Gastroesophageal sphincter (tissue), 4 donors: ENCODE data around the gene WNK4. TPM values are rescaled to one million over a fixed set of nuclear protein-coding genes. Genes with fewer than 3 reads are reported as not detected.

Source experiments
- ATAC-seq: fragments of 150-250 bp; one replicate; pipeline ENCODE4 v1.9.1; 2016; ENCODE audit warnings: mild to moderate bottlenecking, moderate library complexity
- H3K27ac ChIP-seq, 4 donors: fragments of 200-600 bp; sonication (generic) in 3 of 4; 1 replicate in 3 of 4; 2 replicates in 1 of 4; pipeline ENCODE4 v1.5.1; 2016 to 2019
- H3K27me3 ChIP-seq: fragments of 200-600 bp; sonication (generic); one replicate; pipeline ENCODE4 v1.5.1; 2019
- H3K36me3 ChIP-seq, 2 donors: fragments of 200-600 bp; sonication (generic); one replicate each; pipeline ENCODE4 v1.5.1; 2019; ENCODE audit warnings: control low read depth in 1 of 2
- H3K4me1 ChIP-seq, 3 donors: fragments of 200-600 bp; sonication (generic); 1 replicate in 2 of 3; 2 replicates in 1 of 3; pipeline ENCODE4 v1.5.1; 2016 to 2019; ENCODE audit warnings: control low read depth in 2 of 3
- H3K4me3 ChIP-seq, 2 donors: fragments of 200-600 bp; sonication (generic); one replicate each; pipeline ENCODE4 v1.5.1; 2019; ENCODE audit warnings: mild to moderate bottlenecking in 1 of 2, moderate library complexity in 1 of 2
- H3K9me3 ChIP-seq, 3 donors: fragments of 200-600 bp; sonication (generic); one replicate each; pipeline ENCODE4 v1.5.1; 2017 to 2019; ENCODE audit warnings: control low read depth in 2 of 3
- EP300 ChIP-seq: sonication (generic); formaldehyde crosslinking; IDR thresholded peaks from one replicate; pipeline ENCODE4 v1.6.1; 2017; ENCODE audit warnings: antibody characterized with exemption, mild to moderate bottlenecking
- POLR2A ChIP-seq, 2 donors: fragments of 450-650 bp; IDR thresholded peaks; one replicate each; pipeline ENCODE4 v1.6.1; 2017; ENCODE audit warnings: antibody characterized with exemption in 2 of 2, mild to moderate bottlenecking in 2 of 2, moderate library complexity in 1 of 2
- POLR2AphosphoS5 ChIP-seq: sonication (generic); formaldehyde crosslinking; IDR thresholded peaks from one replicate; pipeline ENCODE4 v1.6.1; 2017; ENCODE audit warnings: antibody characterized with exemption
- WGBS, 2 donors: methylation state at CpG; one replicate each; pipeline ENCODE4 v1.1.5; 2018; ENCODE audit warnings: low coverage in 1 of 2; 5-methylcytosine and 5-hydroxymethylcytosine counted together
- total RNA-seq, 4 donors: library from RNA; depleted of rRNA; stranded (reverse); fragments of >200 nt; gene quantifications; one replicate each; pipeline ENCODE4 v1.1.0, GENCODE V29; 2016
- TF ChIP-seq, protein P1 (sequence below), 4 experiments: fragments of 200-600 bp in 2 of 4; fragments of 450-650 bp in 2 of 4; sonication (generic) in 1 of 4; IDR thresholded peaks; one replicate each; pipeline ENCODE4 v1.5.1; 2017 to 2019; ENCODE audit warnings: antibody characterized with exemption in 4 of 4, mild to moderate bottlenecking in 2 of 4, moderate library complexity in 2 of 4

WNK4 gene
- total RNA-seq, 4 donors from 2014 or later = 0.78 to 6.7 (median 1.6) TPM

DNA sequence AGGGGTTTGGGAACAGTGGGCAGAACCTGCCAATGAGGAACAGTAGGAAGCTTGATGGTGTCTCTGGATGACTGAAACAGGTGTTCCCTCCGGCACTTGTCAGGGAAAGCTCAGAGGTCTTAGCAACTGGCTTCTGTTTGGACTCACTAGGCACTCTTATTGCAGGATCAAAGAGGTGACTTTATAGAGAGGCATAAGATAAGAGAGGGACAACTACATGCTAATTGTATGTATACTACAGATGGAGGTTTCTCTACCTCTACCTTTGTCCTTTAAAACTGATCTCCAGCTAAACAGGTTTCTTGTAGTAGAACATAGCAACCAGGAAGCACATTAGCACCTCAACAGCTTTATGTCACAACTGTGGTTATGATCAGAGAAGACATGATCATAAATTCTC is 25.8 kb downstream of the WNK4 start:
- no peaks in the 10 kb centered on the region for H3K27me3 ChIP-seq
- WGBS, 2 donors = no CpG with 5 or more reads among the region's 1 CpG
- no peak for TF ChIP-seq POLR2A (IDR thresholded peaks at IDR 0.05)
- no peak for TF ChIP-seq EP300
- TF ChIP-seq POLR2AphosphoS5 = no peak
- TF ChIP-seq, protein P1, sequence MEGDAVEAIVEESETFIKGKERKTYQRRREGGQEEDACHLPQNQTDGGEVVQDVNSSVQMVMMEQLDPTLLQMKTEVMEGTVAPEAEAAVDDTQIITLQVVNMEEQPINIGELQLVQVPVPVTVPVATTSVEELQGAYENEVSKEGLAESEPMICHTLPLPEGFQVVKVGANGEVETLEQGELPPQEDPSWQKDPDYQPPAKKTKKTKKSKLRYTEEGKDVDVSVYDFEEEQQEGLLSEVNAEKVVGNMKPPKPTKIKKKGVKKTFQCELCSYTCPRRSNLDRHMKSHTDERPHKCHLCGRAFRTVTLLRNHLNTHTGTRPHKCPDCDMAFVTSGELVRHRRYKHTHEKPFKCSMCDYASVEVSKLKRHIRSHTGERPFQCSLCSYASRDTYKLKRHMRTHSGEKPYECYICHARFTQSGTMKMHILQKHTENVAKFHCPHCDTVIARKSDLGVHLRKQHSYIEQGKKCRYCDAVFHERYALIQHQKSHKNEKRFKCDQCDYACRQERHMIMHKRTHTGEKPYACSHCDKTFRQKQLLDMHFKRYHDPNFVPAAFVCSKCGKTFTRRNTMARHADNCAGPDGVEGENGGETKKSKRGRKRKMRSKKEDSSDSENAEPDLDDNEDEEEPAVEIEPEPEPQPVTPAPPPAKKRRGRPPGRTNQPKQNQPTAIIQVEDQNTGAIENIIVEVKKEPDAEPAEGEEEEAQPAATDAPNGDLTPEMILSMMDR (IDR thresholded peaks at IDR 0.05) = no peak
- H3K4me3 ChIP-seq = no peak overlapping the region
- peaks cover 0 to 11% of the 10 kb centered on the region in 2 donors for H3K36me3 ChIP-seq
- no peak for ATAC-seq
- H3K27ac ChIP-seq = peak overlapping the region in 3 of 4 donors; percentile 45 to 78 (median 67)
- peaks cover 4 to 58% (median 4%) of the 10 kb centered on the region in 3 donors for H3K4me1 ChIP-seq
- H3K9me3 ChIP-seq = no peaks in the 10 kb centered on the region

DNA sequence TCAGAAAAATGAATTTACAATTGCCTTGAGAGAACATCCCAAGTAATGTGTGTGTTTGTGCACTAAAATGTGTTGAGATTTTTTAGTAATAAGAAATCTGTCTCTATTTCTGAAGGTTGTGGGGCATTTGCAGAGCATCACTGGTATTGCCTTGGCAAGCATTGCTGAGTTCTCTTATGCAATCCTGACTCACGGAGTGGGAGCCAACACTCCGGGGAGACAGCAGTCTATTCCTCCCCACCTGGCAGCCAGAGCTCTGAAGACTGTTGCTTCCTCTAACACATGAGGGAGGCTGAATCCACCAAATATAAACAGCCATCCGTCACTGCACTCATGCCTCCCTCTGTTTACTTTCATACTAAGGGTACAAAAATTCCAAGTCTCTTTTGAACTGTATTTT is 28.8 kb downstream of the WNK4 start:
- Histone ChIP-seq H3K9me3 (no peaks in the 10 kb centered on the region), H3K27ac (peak overlapping the region; percentile 58 to 78 (median 71)), H3K4me3 (no peak overlapping the region), H3K4me1 (peaks cover 4 to 47% (median 5%) of the 10 kb centered on the region in 3 donors), H3K27me3 (no peaks in the 10 kb centered on the region), H3K36me3 (peaks cover 0 to 39% of the 10 kb centered on the region in 2 donors)
- TF ChIP-seq POLR2AphosphoS5 (peak; percentile 82), EP300 (no peak)
- WGBS, 2 donors = 0 to 9% methylated on average over 1 to 3 of the region's 3 CpGs
- ATAC-seq = peak; percentile 96

DNA sequence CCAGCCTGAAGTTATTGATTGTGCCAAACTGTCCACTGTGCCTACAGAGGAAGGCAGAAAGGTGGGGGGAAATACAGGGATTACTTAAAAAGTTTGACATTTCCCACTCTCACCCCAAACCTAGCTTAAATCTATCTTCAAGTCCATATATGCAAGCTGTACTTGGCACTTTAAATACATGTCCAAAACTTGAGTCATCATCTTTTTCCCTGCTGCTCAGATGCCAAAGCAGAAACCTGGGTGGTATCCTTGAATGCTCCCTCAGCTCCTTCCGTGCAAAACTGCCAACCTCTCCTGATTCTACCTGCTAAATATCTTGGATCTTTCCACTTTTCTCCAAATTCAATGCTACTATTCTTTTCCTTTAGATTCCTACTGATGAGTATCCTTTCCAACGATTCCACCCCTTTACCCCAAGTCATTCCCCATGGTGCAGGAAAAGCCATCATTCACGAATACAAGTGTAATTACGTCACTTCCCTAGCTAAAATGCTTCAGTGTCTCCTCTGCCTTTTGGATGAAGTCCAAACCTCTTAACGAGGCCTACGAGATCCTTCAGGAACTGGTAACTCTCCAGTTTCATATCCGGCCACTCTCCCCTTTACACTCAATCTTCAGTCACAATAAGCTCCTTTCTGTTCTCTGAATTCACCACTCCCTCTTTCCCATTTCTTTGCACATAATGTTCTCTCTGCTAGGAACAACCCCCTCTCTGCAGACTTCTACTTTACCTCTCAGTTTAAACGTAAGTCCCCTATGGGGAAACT is 34.4 kb downstream of the WNK4 start:
- 32 to 34% methylated on average over 7 to 8 of the region's 8 CpGs for WGBS, 2 donors
- peak overlapping the region; percentile 49 to 76 (median 56) for H3K27ac ChIP-seq
- H3K4me1 ChIP-seq = peaks cover 9 to 26% (median 12%) of the 10 kb centered on the region in 3 donors
- no peaks in the 10 kb centered on the region for H3K27me3 ChIP-seq
- H3K36me3 ChIP-seq = peaks cover 0 to 94% of the 10 kb centered on the region in 2 donors
- no peaks in the 10 kb centered on the region for H3K9me3 ChIP-seq
- H3K4me3 ChIP-seq = no peak overlapping the region
- TF ChIP-seq POLR2A (IDR thresholded peaks at IDR 0.05) (no peak), POLR2AphosphoS5 (peak; percentile 36)
- ATAC-seq = peak; percentile 48

DNA sequence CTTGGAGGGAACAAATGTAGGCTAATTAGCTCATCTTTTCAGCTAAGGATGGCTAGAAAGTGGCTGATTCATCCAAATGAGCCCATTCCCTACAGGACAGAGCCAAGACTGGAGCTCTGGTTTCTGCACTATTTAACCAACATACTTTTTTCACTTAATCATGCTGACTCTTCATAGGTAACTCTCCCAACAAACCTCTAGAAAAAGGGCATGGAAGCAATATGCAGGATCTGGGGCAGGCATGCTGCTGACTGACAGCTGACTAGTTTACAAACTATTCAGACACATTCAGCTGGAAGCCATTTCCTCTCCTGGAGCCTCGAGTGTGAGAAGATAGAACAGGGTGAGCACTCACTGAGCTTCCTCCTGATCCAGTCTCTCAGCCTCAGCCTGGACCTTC is 37.5 kb downstream of the WNK4 start:
- TF ChIP-seq POLR2A (IDR thresholded peaks at IDR 0.05) (no peak), POLR2AphosphoS5 (no peak), EP300 (no peak)
- TF ChIP-seq, protein P1 (IDR thresholded peaks at IDR 0.05) = no peak
- H3K4me3 ChIP-seq = no peak overlapping the region
- H3K9me3 ChIP-seq = no peaks in the 10 kb centered on the region
- no peak for ATAC-seq
- no peaks in the 10 kb centered on the region for H3K27me3 ChIP-seq
- peaks cover 9 to 35% (median 18%) of the 10 kb centered on the region in 3 donors for H3K4me1 ChIP-seq
- H3K27ac ChIP-seq = no peak overlapping the region
- 27 to 33% methylated on average over 1 of the region's 1 CpG for WGBS, 2 donors
- H3K36me3 ChIP-seq = peaks cover 0 to 97% of the 10 kb centered on the region in 2 donors

DNA sequence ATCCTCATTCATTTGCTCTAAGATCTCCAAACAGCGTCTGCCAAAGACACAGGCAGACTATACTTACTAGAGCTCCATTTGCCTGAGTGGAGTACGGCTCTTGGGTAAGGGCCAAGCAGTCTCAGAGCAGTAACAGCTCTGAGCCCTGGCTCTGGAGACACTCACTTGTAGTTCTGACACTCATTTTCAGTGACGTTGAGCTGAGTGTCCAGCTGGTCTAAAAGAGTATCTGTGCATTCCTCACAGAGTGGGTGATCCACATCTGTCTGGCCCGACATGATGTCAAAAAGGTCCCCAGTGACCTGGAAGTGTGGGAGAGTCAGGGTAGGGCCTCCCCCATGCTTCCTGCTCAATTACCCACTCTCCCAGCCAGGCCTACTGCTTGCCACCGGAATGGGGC is 38.0 kb downstream of the WNK4 start:
- peaks cover 0 to 92% of the 10 kb centered on the region in 2 donors for H3K36me3 ChIP-seq
- WGBS, 2 donors = 35 to 67% methylated on average over 2 to 3 of the region's 5 CpGs
- ATAC-seq = no peak

More for the DNA sequence above, 38.0 kb downstream of the WNK4 start:
- Histone ChIP-seq H3K27ac (no peak overlapping the region), H3K4me1 (peaks cover 9 to 40% (median 23%) of the 10 kb centered on the region in 3 donors), H3K4me3 (no peak overlapping the region), H3K27me3 (no peaks in the 10 kb centered on the region), H3K9me3 (no peaks in the 10 kb centered on the region)
- TF ChIP-seq, protein P1 (IDR thresholded peaks at IDR 0.05) = no peak
- TF ChIP-seq EP300 (no peak), POLR2A (IDR thresholded peaks at IDR 0.05) (no peak), POLR2AphosphoS5 (no peak)
